Naive thymus-derived CD4-positive, alpha-beta T cell (primary cell): ENCODE measurements around the gene HECW1. TPM values are rescaled to one million over a fixed set of nuclear protein-coding genes. Genes with fewer than 3 reads are reported as not detected.

Experiments used
- ATAC-seq: fragments of 150-1000 bp; cut with Tn5 transposase; 2 replicates; pipeline ENCODE4 v1.10.0; 2021; ENCODE audit warnings: mild to moderate bottlenecking, moderate library complexity
- CTCF ChIA-PET: fragments of 350-600 bp; sonication (Branson Sonifier 250); formaldehyde crosslinking; loops from one replicate; lab custom pipeline; 2021; ENCODE audit warnings: antibody characterized with exemption; lab: Charles Lee
- POLR2A ChIA-PET: fragments of 350-600 bp; sonication (Branson Sonifier 250); formaldehyde crosslinking; loops from one replicate; lab custom pipeline; 2021; ENCODE audit warnings: antibody characterized with exemption, inconsistent platforms; lab: Charles Lee
- DNase-seq, 9 donors: peaks; one replicate each; pipeline versions ENCODE4 v3.0.0 to v3.0.0-alpha.2; 2020 to 2022; ENCODE audit warnings: mixed read lengths in 1 of 9
- H3K27ac ChIP-seq: one replicate; pipeline ENCODE4 v1.7.0; 2013; ENCODE audit warnings: mild to moderate bottlenecking, low read depth, low read length, moderate library complexity
- H3K27me3 ChIP-seq, 2 donors: one replicate each; pipeline ENCODE4 v1.7.0; 2013; ENCODE audit warnings: low read length in 2 of 2, mild to moderate bottlenecking in 2 of 2, moderate library complexity in 2 of 2; ENCODE audit not compliant: control insufficient read depth in 2 of 2, insufficient read depth in 2 of 2
- H3K36me3 ChIP-seq, 3 experiments: 1 replicate in 2 of 3; 2 replicates in 1 of 3; pipeline ENCODE4 v1.7.0; 2013; ENCODE audit warnings: low read length in 3 of 3, mild to moderate bottlenecking in 3 of 3, moderate library complexity in 1 of 3; ENCODE audit not compliant: insufficient read depth in 3 of 3, control insufficient read depth in 2 of 3
- H3K4me1 ChIP-seq, 2 donors: one replicate each; pipeline ENCODE4 v1.7.0; 2013; ENCODE audit warnings: low read length in 2 of 2, mild to moderate bottlenecking in 2 of 2, moderate library complexity in 1 of 2; ENCODE audit not compliant: control insufficient read depth in 2 of 2, insufficient read depth in 2 of 2
- H3K4me3 ChIP-seq: 2 replicates; pipeline ENCODE4 v1.7.0; 2013; ENCODE audit warnings: mild to moderate bottlenecking, low read length
- H3K9me3 ChIP-seq, 3 experiments: 1 replicate in 2 of 3; 2 replicates in 1 of 3; pipeline ENCODE4 v1.7.0; 2013; ENCODE audit warnings: low read length in 3 of 3; ENCODE audit not compliant: control insufficient read depth in 2 of 3
- H3K27ac Mint-ChIP-seq, 9 donors: one replicate each; pipeline ENCODE4 v1.8.0; 2020 to 2022; ENCODE audit warnings: mixed read lengths in 9 of 9, mild to moderate bottlenecking in 8 of 9, moderate library complexity in 5 of 9, inconsistent platforms in 2 of 9
- H3K27me3 Mint-ChIP-seq, 5 donors: one replicate each; pipeline ENCODE4 v1.8.0; 2021 to 2022; ENCODE audit warnings: mixed read lengths in 5 of 5, mild to moderate bottlenecking in 1 of 5
- H3K36me3 Mint-ChIP-seq, 5 donors: one replicate each; pipeline ENCODE4 v1.8.0; 2020 to 2022; ENCODE audit warnings: mixed read lengths in 5 of 5, mild to moderate bottlenecking in 3 of 5, inconsistent platforms in 1 of 5
- H3K4me1 Mint-ChIP-seq, 7 donors: one replicate each; pipeline ENCODE4 v1.8.0; 2020 to 2022; ENCODE audit warnings: mixed read lengths in 7 of 7, mild to moderate bottlenecking in 3 of 7, inconsistent platforms in 1 of 7
- H3K4me3 Mint-ChIP-seq, 10 donors: one replicate each; pipeline ENCODE4 v1.8.0; 2020 to 2022; ENCODE audit warnings: mild to moderate bottlenecking in 10 of 10, mixed read lengths in 10 of 10, moderate library complexity in 6 of 10, inconsistent platforms in 2 of 10
- H3K9me3 Mint-ChIP-seq, 11 donors: one replicate each; pipeline ENCODE4 v1.8.0; 2020 to 2022; ENCODE audit warnings: mixed read lengths in 11 of 11, mild to moderate bottlenecking in 4 of 11, inconsistent platforms in 1 of 11, moderate library complexity in 1 of 11
- intact Hi-C, 2 donors: fragments of 100-400 bp; cut with micrococcal nuclease; formaldehyde crosslinking; loops; one replicate each; pipeline ENCODE4 v1.15.1; 2023
- polyA plus RNA-seq, 2 donors: library from polyadenylated mRNA; unstranded; fragments of 300-500 nt; fragmentation: Illumina TruSeq; gene quantifications; one replicate each; pipeline ENCODE4 v1.2.3, GENCODE V29; 2021
- total RNA-seq, 6 experiments: library from RNA in 5 of 6; stranded (reverse) in 5 of 6; gene quantifications; 1 replicate in 5 of 6; 2 replicates in 1 of 6; pipeline ENCODE4 v1.2.3 and lab custom pipeline; 2021 to 2026

The HECW1 gene
- total and polyA plus RNA-seq, 7 experiments from 2014 or later = not detected

DNA sequence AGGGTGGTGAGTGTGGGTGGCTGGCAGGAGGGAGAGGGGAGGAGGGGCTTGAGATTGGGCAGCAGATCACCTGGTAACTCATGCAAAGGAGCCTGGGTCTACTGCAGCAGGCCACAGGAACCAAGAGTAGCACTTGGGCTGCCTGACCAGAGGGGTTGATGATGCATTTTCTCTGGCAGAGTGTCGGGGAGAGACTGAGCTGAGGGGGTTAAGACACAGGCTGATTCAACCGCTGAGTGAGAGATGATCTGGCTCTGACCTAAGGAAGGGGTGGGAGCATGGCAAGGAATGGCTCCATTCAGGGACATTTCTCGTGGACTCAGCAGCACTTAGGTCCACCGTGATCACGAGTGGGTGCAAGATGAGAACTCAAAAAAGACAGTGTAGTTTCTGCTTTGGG lies 355.0 kb downstream of the HECW1 start:
- no peak overlapping the region for H3K27ac ChIP-seq
- ChIA-PET POLR2A (no interaction called here), CTCF (no interaction called here)
- peak overlapping the region in 1 of 10 donors; percentile 32 for H3K4me3 Mint-ChIP-seq
- no peaks in the 10 kb centered on the region for H3K27me3 ChIP-seq
- H3K4me3 ChIP-seq = no peak overlapping the region
- peaks cover 6 to 24% (median 12%) of the 10 kb centered on the region in 5 donors for H3K27me3 Mint-ChIP-seq
- no peaks in the 10 kb centered on the region for H3K36me3 Mint-ChIP-seq
- H3K27ac Mint-ChIP-seq = no peak overlapping the region
- peaks cover 0 to 12% (median 7%) of the 10 kb centered on the region in 7 donors for H3K4me1 Mint-ChIP-seq
- H3K4me1 ChIP-seq = no peaks in the 10 kb centered on the region
- no peak for DNase-seq
- H3K9me3 ChIP-seq = no peaks in the 10 kb centered on the region
- intact Hi-C loops = no loop called here
- ATAC-seq = no peak
- H3K36me3 ChIP-seq = no peaks in the 10 kb centered on the region
- H3K9me3 Mint-ChIP-seq = peaks cover 0 to 2% (median 0%) of the 10 kb centered on the region in 11 donors

DNA sequence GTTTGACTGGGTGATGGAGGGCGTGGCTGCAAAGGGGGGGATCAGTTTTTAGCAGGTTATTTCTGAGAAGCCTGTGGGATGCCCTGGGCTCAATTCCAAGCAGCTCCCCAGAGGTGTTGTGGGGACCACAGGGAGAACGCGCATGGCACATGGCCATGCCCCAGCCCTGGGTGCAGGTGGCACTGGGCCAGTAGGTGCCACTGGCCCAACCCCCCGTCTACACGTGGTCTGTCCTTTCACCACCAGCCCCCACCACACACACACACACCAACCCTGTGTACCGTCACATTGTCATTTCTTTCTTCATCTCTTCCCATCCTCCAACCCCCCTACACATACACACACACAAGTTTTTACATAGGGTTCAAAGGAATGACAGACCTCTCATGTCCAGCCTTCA lies 355.4 kb downstream of the HECW1 start:
- no peak overlapping the region for H3K4me3 ChIP-seq
- Mint-ChIP-seq H3K4me1 (peaks cover 0 to 12% (median 7%) of the 10 kb centered on the region in 7 donors), H3K36me3 (no peaks in the 10 kb centered on the region), H3K27me3 (peaks cover 6 to 24% (median 12%) of the 10 kb centered on the region in 5 donors), H3K4me3 (no peak overlapping the region), H3K9me3 (peaks cover 0 to 2% (median 0%) of the 10 kb centered on the region in 11 donors), H3K27ac (no peak overlapping the region)
- H3K27me3 ChIP-seq = no peaks in the 10 kb centered on the region
- CTCF ChIA-PET = no interaction called here
- POLR2A ChIA-PET = no interaction called here
- H3K36me3 ChIP-seq = no peaks in the 10 kb centered on the region
- ATAC-seq = no peak
- DNase-seq = no peak
- H3K27ac ChIP-seq = no peak overlapping the region
- no peaks in the 10 kb centered on the region for H3K4me1 ChIP-seq
- intact Hi-C loops = no loop called here
- H3K9me3 ChIP-seq = no peaks in the 10 kb centered on the region

DNA sequence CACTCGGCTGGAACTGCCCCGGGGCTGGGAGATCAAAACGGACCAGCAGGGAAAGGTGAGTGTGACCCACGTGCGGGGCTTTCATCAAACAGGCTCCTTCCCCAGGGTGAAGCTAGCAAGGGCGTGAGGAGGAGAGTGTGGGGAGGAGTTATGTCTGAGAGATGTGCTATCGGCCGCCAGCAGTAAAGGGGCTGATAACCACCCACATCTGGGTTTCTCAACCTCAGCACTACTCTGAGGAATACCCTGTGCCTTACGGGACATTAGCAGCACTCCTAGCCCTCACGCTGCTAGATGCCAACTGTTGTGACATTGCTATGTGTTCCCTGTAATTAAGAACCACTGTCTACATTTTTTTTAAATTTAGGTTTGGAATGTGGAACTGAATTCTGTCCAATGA lies 356.6 kb downstream of the HECW1 start:
- intact Hi-C loops = no loop called here
- no peak overlapping the region for H3K27ac Mint-ChIP-seq

DNA sequence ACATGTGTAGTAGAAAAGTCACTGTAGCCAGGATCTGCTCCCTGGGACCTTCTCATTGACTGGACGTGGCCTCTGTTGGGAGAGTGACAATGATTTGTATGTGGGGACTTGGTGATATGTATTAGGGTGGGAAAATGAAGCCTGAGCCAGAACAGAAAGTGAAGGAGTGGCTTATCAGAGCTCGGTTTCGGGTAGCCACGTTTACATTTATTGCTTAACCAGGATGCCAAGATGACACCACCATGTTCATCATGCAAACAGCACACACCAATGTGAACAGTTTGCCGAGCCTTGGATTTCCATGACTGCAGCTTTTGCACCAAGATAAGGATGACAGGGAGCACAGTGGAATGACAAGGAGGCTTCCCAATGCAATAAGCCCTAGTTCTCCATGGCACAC lies 357.7 kb downstream of the HECW1 start:
- Histone ChIP-seq H3K4me1 (no peaks in the 10 kb centered on the region), H3K27ac (no peak overlapping the region), H3K9me3 (no peaks in the 10 kb centered on the region), H3K27me3 (no peaks in the 10 kb centered on the region), H3K36me3 (no peaks in the 10 kb centered on the region), H3K4me3 (no peak overlapping the region)
- Mint-ChIP-seq H3K4me3 (no peak overlapping the region), H3K36me3 (no peaks in the 10 kb centered on the region), H3K27ac (no peak overlapping the region), H3K9me3 (peaks cover 0 to 2% (median 0%) of the 10 kb centered on the region in 11 donors), H3K27me3 (peaks cover 0 to 17% (median 9%) of the 10 kb centered on the region in 5 donors), H3K4me1 (peaks cover 0 to 12% (median 7%) of the 10 kb centered on the region in 7 donors)
- POLR2A ChIA-PET = interaction anchor here (1.0 kb wide), 1 partner anchor 45 kb away, joined by 3 read pairs; no protein-coding TSS in a partner anchor
- ATAC-seq (no peak), DNase-seq (no peak)
- intact Hi-C loops = no loop called here
- CTCF ChIA-PET = no interaction called here

More for the DNA sequence above, 356.6 kb downstream of the HECW1 start:
- Mint-ChIP-seq H3K36me3 (no peaks in the 10 kb centered on the region), H3K4me3 (no peak overlapping the region), H3K27me3 (peaks cover 0 to 17% (median 9%) of the 10 kb centered on the region in 5 donors), H3K4me1 (peaks cover 0 to 12% (median 7%) of the 10 kb centered on the region in 7 donors), H3K9me3 (peaks cover 0 to 2% (median 0%) of the 10 kb centered on the region in 11 donors)
- DNase-seq (no peak), ATAC-seq (no peak)
- Histone ChIP-seq H3K27ac (no peak overlapping the region), H3K36me3 (no peaks in the 10 kb centered on the region), H3K27me3 (no peaks in the 10 kb centered on the region), H3K4me1 (no peaks in the 10 kb centered on the region), H3K9me3 (no peaks in the 10 kb centered on the region), H3K4me3 (no peak overlapping the region)
- ChIA-PET POLR2A (no interaction called here), CTCF (no interaction called here)

DNA sequence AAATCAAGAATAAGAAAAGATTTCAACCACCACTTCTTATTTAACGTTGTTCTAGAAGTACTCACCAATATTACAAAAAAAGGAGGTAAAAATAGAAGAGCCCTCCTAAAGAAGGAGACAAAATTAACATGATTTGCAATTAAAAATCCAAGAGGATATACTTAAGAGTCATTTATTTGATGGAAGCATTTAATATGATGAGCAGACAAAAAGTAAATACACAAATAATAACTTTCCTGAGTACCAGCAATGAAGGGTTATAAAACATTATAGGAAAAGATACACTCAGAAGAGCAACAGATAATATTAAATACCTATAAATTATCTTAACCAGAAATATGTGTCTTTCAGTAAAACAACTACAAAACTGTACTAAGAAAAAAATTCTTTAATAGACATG lies 363.5 kb downstream of the HECW1 start:
- Histone ChIP-seq H3K4me3 (no peak overlapping the region), H3K4me1 (no peaks in the 10 kb centered on the region), H3K27ac (no peak overlapping the region), H3K9me3 (no peaks in the 10 kb centered on the region), H3K27me3 (no peaks in the 10 kb centered on the region), H3K36me3 (no peaks in the 10 kb centered on the region)
- Mint-ChIP-seq H3K27me3 (peaks cover 0 to 24% (median 4%) of the 10 kb centered on the region in 5 donors), H3K36me3 (no peaks in the 10 kb centered on the region), H3K9me3 (peaks cover 0 to 1% (median 0%) of the 10 kb centered on the region in 11 donors), H3K27ac (no peak overlapping the region), H3K4me3 (no peak overlapping the region), H3K4me1 (peaks cover 0 to 3% (median 0%) of the 10 kb centered on the region in 7 donors)
- intact Hi-C loops = no loop called here
- DNase-seq (no peak), ATAC-seq (no peak)
- CTCF ChIA-PET = no interaction called here
- POLR2A ChIA-PET = no interaction called here

DNA sequence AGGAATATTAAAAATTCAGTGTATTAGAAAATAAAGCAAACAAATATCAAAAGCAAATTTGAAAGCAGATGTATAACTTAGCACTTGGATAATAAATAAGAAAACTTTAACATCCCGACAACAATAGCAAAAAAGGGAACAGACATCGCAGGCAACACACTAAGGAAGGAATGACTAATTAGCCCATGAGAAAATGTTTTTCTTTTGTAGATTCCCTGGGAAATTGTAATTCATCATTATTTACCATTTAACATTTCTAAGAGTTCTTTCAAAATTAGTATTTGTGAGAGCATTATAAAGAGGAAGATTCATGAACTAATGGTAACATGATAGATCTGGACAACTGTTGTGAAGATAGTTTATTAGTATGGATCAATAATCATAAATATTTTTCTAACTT lies 364.4 kb downstream of the HECW1 start:
- H3K27ac Mint-ChIP-seq = no peak overlapping the region
- ATAC-seq = no peak
- H3K9me3 Mint-ChIP-seq = peaks cover 0 to 1% (median 0%) of the 10 kb centered on the region in 11 donors
- DNase-seq = no peak
- H3K36me3 ChIP-seq = no peaks in the 10 kb centered on the region
- no peak overlapping the region for H3K4me3 ChIP-seq
- no peak overlapping the region for H3K4me3 Mint-ChIP-seq
- H3K4me1 Mint-ChIP-seq = peaks cover 0 to 3% (median 0%) of the 10 kb centered on the region in 7 donors
- H3K36me3 Mint-ChIP-seq = no peaks in the 10 kb centered on the region
- no peaks in the 10 kb centered on the region for H3K27me3 ChIP-seq
- no peaks in the 10 kb centered on the region for H3K4me1 ChIP-seq
- no peaks in the 10 kb centered on the region for H3K9me3 ChIP-seq
- peaks cover 0 to 16% (median 0%) of the 10 kb centered on the region in 5 donors for H3K27me3 Mint-ChIP-seq
- intact Hi-C loops = no loop called here
- no peak overlapping the region for H3K27ac ChIP-seq
- POLR2A ChIA-PET = no interaction called here
- CTCF ChIA-PET = no interaction called here

DNA sequence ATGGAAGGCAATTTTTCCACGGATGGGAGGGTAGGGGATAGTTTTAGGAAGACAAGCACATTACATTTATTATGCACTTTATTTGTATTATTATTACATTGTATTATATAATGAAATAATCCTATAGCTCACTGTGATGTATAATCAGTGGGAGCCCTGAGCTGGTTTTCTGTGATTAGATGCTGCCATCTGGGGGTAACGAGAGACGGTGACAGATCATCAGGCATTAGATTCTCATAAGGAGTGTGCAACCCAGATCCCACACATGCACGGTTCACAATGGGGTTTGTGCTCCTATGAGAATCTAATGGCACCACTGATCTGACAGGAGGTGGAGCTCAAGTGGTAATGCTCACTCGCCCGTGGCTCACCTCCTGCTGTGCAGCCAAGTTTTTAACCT lies 366.6 kb downstream of the HECW1 start:
- intact Hi-C loops = no loop called here
- ChIA-PET CTCF (no interaction called here), POLR2A (no interaction called here)

More for the DNA sequence above, 366.6 kb downstream of the HECW1 start:
- H3K27me3 ChIP-seq = no peaks in the 10 kb centered on the region
- ATAC-seq (no peak), DNase-seq (no peak)
- Mint-ChIP-seq H3K9me3 (peaks cover 0 to 2% (median 0%) of the 10 kb centered on the region in 11 donors), H3K27ac (no peak overlapping the region), H3K4me3 (no peak overlapping the region), H3K36me3 (no peaks in the 10 kb centered on the region), H3K27me3 (peaks cover 0 to 24% (median 0%) of the 10 kb centered on the region in 5 donors), H3K4me1 (peaks cover 0 to 3% (median 0%) of the 10 kb centered on the region in 7 donors)
- H3K27ac ChIP-seq = no peak overlapping the region
- no peaks in the 10 kb centered on the region for H3K9me3 ChIP-seq
- no peak overlapping the region for H3K4me3 ChIP-seq
- H3K4me1 ChIP-seq = no peaks in the 10 kb centered on the region
- H3K36me3 ChIP-seq = no peaks in the 10 kb centered on the region
